ENCODE measurements around the gene U2AF2. TPM values are rescaled to one million over a fixed set of nuclear protein-coding genes. Genes with fewer than 3 reads are reported as not detected.

U2AF2 gene
- total and polyA plus RNA-seq, 9 of the 15 experiments (the other 6 are each of a cell fraction or from before 2014, with no cell fraction given) = 3.0 to 331 (median 157) TPM

GRCh38 chr19:55654323-55654867, 440 bp upstream of the U2AF2 start:
- intact Hi-C loops (cut with micrococcal nuclease) = no loop called here
- ChIA-PET POLR2A (interaction anchor here (0.5 to 1.6 kb wide), 26 partner anchors 9 to 514 kb away, joined by 3 to 11 read pairs (median 3); partner anchors contain the start of genes FIZ1, NAT14, UBE2S and ZNF581), CTCF (ENCODE audit: low intra/inter-chr PET ratio) (interaction anchor here (0.7 to 2.8 kb wide), 6 partner anchors 10 to 138 kb away, joined by 3 to 27 read pairs (median 5); partner anchors contain the start of gene ZNF580)
- peak overlapping the region; percentile 70 for H3K4me3 ChIP-seq
- peaks cover 22 to 59% of the 10 kb centered on the region in 2 experiments; a peak in 4 of 5 replicates for H3K4me1 ChIP-seq (replicated peaks in 1 of 2; ENCODE audit: control insufficient read depth in 2 of 2, insufficient read depth in 2 of 2, low read length in 2 of 2)
- peak; percentile 71 to 99 (median 82) for DNase-seq (ENCODE audit: extremely low read depth in 1 of 4, low spot score in 3 of 4)
- H3K36me3 ChIP-seq (ENCODE audit: control insufficient read depth, insufficient read depth, low read length) = peaks cover 64% of the 10 kb centered on the region
- H3K9ac ChIP-seq (ENCODE audit: insufficient read depth in 1 of 2, low read depth in 2 of 2, low read length in 2 of 2) = peak overlapping the region; percentile 99
- H3K4me2 ChIP-seq (ENCODE audit: insufficient read depth, low read length) = peak overlapping the region; percentile 99
- no peaks in the 10 kb centered on the region for H3K9me3 ChIP-seq (replicated peaks; ENCODE audit: control insufficient read depth, insufficient read depth, low read depth, low read length)
- peaks cover 35% of the 10 kb centered on the region for H4K20me1 ChIP-seq (replicated peaks; ENCODE audit: control insufficient read depth, insufficient read depth, low read length)
- ATAC-seq = peak; percentile 91
- H3K27me3 ChIP-seq (ENCODE audit: control insufficient read depth in 2 of 2, insufficient read depth in 2 of 2, low read length in 2 of 2) = no peaks in the 10 kb centered on the region
- peak overlapping the region; percentile 97 for H2AFZ ChIP-seq (ENCODE audit: low read depth, low read length)
- no TSS peak for BruUV-seq (replicated peaks)
- H3K9me1 ChIP-seq (ENCODE audit: control insufficient read depth, insufficient read depth, low read length) = peaks cover 6% of the 10 kb centered on the region
- peak; percentile 100 for FAIRE-seq
- peaks cover 52% of the 10 kb centered on the region for H3K79me2 ChIP-seq (ENCODE audit: control insufficient read depth, insufficient read depth, low read length)
- in situ Hi-C loops (cut with MboI) = no loop called here
- H3K27ac ChIP-seq (ENCODE audit: extremely low read depth, low read depth, low read length) = peak overlapping the region; percentile 100
- under 1% methylated on average over 41 of the region's 52 CpGs for WGBS (ENCODE audit: insufficient coverage, low coverage, missing lambda C conversion rate)
- TF ChIP-seq ERF (CRISPR knock-in tag; IDR thresholded peaks at IDR 0.05) = 0 out of 2 replicates have a peak, but pooled peaks have one; percentile 10
- TF ChIP-seq TEAD4 (IDR thresholded peaks at IDR 0.05; ENCODE audit: low read length) = no peak
- TF ChIP-seq TEAD4 (CRISPR knock-in tag; IDR thresholded peaks at IDR 0.05; ENCODE audit: borderline replicate concordance) = no peak
- no peak for TF ChIP-seq ETV6 (IDR thresholded peaks at IDR 0.05; ENCODE audit: borderline replicate concordance in 1 of 2, low read depth in 2 of 2, low read length in 1 of 2)
- TF ChIP-seq ETV6 (CRISPR knock-in tag; IDR thresholded peaks at IDR 0.05; ENCODE audit: borderline replicate concordance) = no peak
- TF ChIP-seq ATF3 (IDR thresholded peaks at IDR 0.05) = no peak
- TF ChIP-seq ATF3 (CRISPR knock-in tag; conservative IDR thresholded peaks at IDR 0.05) = peak; percentile 50; the same call in 1 of the 2 replicates
- TF ChIP-seq ZNF23 (CRISPR knock-in tag; IDR thresholded peaks at IDR 0.05) = no peak
- peak; percentile 94 for TF ChIP-seq GATAD2A (IDR thresholded peaks at IDR 0.05)
- TF ChIP-seq PKNOX1 (IDR thresholded peaks at IDR 0.05) = peak; percentile 77
- TF ChIP-seq HIVEP1 (CRISPR knock-in tag; IDR thresholded peaks at IDR 0.05) = no peak
- TF ChIP-seq UBTF (IDR thresholded peaks at IDR 0.05; ENCODE audit: borderline replicate concordance in 1 of 2, low read depth in 2 of 2, low read length in 2 of 2) = 0 out of 4 replicates have a peak, but pooled peaks of 1 of the 2 experiments have one; percentile 29
- TF ChIP-seq DEAF1 (CRISPR knock-in tag; IDR thresholded peaks at IDR 0.05) = peak; percentile 100
- TF ChIP-seq HDGF (IDR thresholded peaks at IDR 0.05) = peak; percentile 64; the same call in 1 of the 2 replicates
- no peak for TF ChIP-seq NCOA1 (IDR thresholded peaks at IDR 0.05; ENCODE audit: low read depth)
- TF ChIP-seq CBX1 (IDR thresholded peaks at IDR 0.05; ENCODE audit: low read depth) = peak; percentile 62; the same call in 1 of the 2 replicates
- TF ChIP-seq ARID2 (IDR thresholded peaks at IDR 0.05) = 0 out of 2 replicates have a peak, but pooled peaks have one; percentile 2

Measured in K562 (cell line).